IMR-90 (cell line): ENCODE measurements around the gene CRISPLD2.

Experiments used
- BHLHE40 ChIP-seq: fragments of 150-350 bp; IDR thresholded peaks from 2 replicates; pipeline ENCODE4 v1.6.1; 2016; ENCODE audit warnings: mild to moderate bottlenecking, low read depth, low read length
- FOS ChIP-seq: fragments of 150-350 bp; IDR thresholded peaks from 2 replicates; pipeline ENCODE4 v1.6.1; 2016; ENCODE audit warnings: low read depth, low read length
- MAFK ChIP-seq: IDR thresholded peaks from 2 replicates; pipeline ENCODE4 v1.6.1; 2012; ENCODE audit warnings: low read depth, low read length, improper control_type of control experiment
- MAZ ChIP-seq: IDR thresholded peaks from 2 replicates; pipeline ENCODE4 v1.6.1; 2012; ENCODE audit warnings: low read depth, mild to moderate bottlenecking, low read length, improper control_type of control experiment, moderate library complexity, borderline replicate concordance
- NFE2L2 ChIP-seq: fragments of 150-350 bp; IDR thresholded peaks from 2 replicates; pipeline ENCODE4 v1.6.1; 2016; ENCODE audit warnings: low read depth, mild to moderate bottlenecking, low read length
- POLR2A ChIP-seq: IDR thresholded peaks from 2 replicates; pipeline ENCODE4 v1.6.1; 2012; ENCODE audit warnings: mild to moderate bottlenecking, low read depth, low read length
- RAD21 ChIP-seq: IDR thresholded peaks from 2 replicates; pipeline ENCODE4 v1.6.1; 2012; ENCODE audit warnings: low read length, improper control_type of control experiment
- SMC3 ChIP-seq: fragments of 150-350 bp; IDR thresholded peaks from 2 replicates; pipeline ENCODE4 v1.6.1; 2016; ENCODE audit warnings: low read depth, mild to moderate bottlenecking, antibody characterized with exemption, low read length, moderate library complexity
- TF ChIP-seq, protein P1 (sequence below): conservative IDR thresholded peaks from 2 replicates; pipeline ENCODE4 v1.5.1; 2012; ENCODE audit warnings: mild to moderate bottlenecking, low read depth, low read length, improper control_type of control experiment

DNA sequence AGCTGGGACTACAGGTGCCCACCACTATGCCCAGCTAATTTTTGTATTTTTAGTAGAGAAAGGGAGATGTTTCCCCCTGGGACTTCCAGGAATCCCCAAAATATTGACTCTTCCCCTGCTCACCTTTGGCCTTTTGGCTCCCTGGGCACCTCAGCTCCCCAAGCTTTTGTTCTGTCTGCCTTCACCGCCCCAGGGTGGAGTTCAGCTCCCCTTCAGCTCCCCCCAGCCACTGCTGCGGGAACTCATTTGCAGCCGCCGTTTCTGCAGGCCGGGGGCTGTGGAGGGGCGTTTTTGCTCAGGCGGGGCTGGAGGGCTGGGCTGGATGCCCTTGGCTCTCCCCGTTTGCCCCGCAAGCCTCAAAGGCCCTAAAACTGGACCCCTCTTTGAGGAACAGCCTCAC lies 47.9 kb downstream of the CRISPLD2 start:
- TF ChIP-seq, protein P1, sequence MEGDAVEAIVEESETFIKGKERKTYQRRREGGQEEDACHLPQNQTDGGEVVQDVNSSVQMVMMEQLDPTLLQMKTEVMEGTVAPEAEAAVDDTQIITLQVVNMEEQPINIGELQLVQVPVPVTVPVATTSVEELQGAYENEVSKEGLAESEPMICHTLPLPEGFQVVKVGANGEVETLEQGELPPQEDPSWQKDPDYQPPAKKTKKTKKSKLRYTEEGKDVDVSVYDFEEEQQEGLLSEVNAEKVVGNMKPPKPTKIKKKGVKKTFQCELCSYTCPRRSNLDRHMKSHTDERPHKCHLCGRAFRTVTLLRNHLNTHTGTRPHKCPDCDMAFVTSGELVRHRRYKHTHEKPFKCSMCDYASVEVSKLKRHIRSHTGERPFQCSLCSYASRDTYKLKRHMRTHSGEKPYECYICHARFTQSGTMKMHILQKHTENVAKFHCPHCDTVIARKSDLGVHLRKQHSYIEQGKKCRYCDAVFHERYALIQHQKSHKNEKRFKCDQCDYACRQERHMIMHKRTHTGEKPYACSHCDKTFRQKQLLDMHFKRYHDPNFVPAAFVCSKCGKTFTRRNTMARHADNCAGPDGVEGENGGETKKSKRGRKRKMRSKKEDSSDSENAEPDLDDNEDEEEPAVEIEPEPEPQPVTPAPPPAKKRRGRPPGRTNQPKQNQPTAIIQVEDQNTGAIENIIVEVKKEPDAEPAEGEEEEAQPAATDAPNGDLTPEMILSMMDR = no peak
- no peak for TF ChIP-seq NFE2L2
- no peak for TF ChIP-seq POLR2A
- TF ChIP-seq RAD21 = no peak
- no peak for TF ChIP-seq MAZ
- no peak for TF ChIP-seq BHLHE40
- no peak for TF ChIP-seq SMC3
- no peak for TF ChIP-seq MAFK
- no peak for TF ChIP-seq FOS
